ENCODE measurements around the gene IL13RA2. TPM values are rescaled to one million over a fixed set of nuclear protein-coding genes. Genes with fewer than 3 reads are reported as not detected.

IL13RA2 gene
- total and polyA plus RNA-seq, 2 of the 8 experiments (the other 6 are each of a cell fraction or from before 2014, with no cell fraction given) = not detected

DNA sequence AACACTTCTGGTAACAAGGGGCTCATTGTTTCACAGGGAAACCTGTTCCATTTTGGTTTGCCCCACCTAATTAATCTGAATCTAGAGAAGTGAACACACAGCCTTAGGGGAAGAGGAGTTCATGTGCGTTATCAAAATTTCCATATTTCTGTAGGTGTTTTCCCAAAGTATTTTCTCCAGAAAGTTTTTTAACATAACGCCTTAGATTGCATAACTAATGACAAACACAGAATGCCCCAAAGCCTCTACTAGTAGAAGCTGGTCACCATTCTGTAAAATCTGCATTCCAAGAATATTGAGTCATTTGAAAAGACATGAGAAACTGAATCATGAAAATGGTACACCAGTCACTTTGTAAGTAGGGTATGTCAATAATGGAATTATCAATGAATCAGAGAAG, 41.1 kb downstream of the IL13RA2 start:
- Histone ChIP-seq H2AK5ac (ENCODE audit: low read depth, low read length) (no peak overlapping the region), H3K4me3 (ENCODE audit: extremely low read depth in 1 of 4, insufficient read depth in 2 of 4, low read depth in 3 of 4, low read length in 4 of 4) (no peak overlapping the region), H3K4ac (replicated peaks; ENCODE audit: insufficient read length, low read depth, low read length) (no peak overlapping the region), H4K91ac (replicated peaks; ENCODE audit: insufficient read length, low read length) (no peak overlapping the region), H3K9me3 (ENCODE audit: insufficient read depth in 2 of 2, low read depth in 1 of 2, low read length in 1 of 2) (no peaks in the 10 kb centered on the region), H3K36me3 (ENCODE audit: control insufficient read depth in 2 of 4, insufficient read depth in 4 of 4, low read length in 3 of 4) (no peaks in the 10 kb centered on the region), H3K23ac (ENCODE audit: insufficient read length) (no peak overlapping the region), H3K4me1 (replicated peaks in 1 of 4; ENCODE audit: control insufficient read depth in 3 of 4, insufficient read depth in 4 of 4, low read length in 3 of 4) (no peaks in the 10 kb centered on the region), H3K23me2 (ENCODE audit: low read depth, low read length) (no peaks in the 10 kb centered on the region), H2BK15ac (ENCODE audit: low read length) (no peak overlapping the region), H2BK20ac (ENCODE audit: low read length) (no peak overlapping the region), H2BK5ac (ENCODE audit: low read depth, low read length) (no peak overlapping the region), H4K5ac (ENCODE audit: insufficient read length, low read depth, low read length) (no peak overlapping the region), H3K56ac (replicated peaks; ENCODE audit: insufficient read length, low read depth, low read length) (no peak overlapping the region), H4K20me1 (replicated peaks in 1 of 2; ENCODE audit: control insufficient read depth in 1 of 2, insufficient read depth in 2 of 2, low read length in 2 of 2) (no peaks in the 10 kb centered on the region), H3K79me1 (ENCODE audit: low read depth, low read length) (no peaks in the 10 kb centered on the region), H3K27me3 (replicated peaks in 1 of 4; ENCODE audit: control insufficient read depth in 3 of 4, extremely low read depth in 1 of 4, insufficient read depth in 3 of 4, low read length in 3 of 4) (no peaks in the 10 kb centered on the region), H3K14ac (ENCODE audit: insufficient read length) (no peak overlapping the region), H2BK120ac (replicated peaks; ENCODE audit: low read depth, low read length) (no peak overlapping the region), H2BK12ac (ENCODE audit: low read depth, low read length) (no peak overlapping the region), H3K79me2 (ENCODE audit: control insufficient read depth in 1 of 2, insufficient read depth in 2 of 2, low read length in 2 of 2) (no peaks in the 10 kb centered on the region), H3K9ac (replicated peaks in 1 of 4; ENCODE audit: extremely low read depth in 1 of 4, low read depth in 3 of 4, low read length in 3 of 4) (no peak overlapping the region), H4K8ac (ENCODE audit: extremely low read depth, insufficient read depth, low read length) (no peak overlapping the region), H3K27ac (ENCODE audit: low read depth, low read length) (no peak overlapping the region), H2AFZ (ENCODE audit: low read length) (no peak overlapping the region), H3K18ac (ENCODE audit: extremely low read depth, low read length) (no peak overlapping the region), H3K4me2 (ENCODE audit: insufficient read depth in 1 of 2, low read depth in 2 of 2, low read length in 2 of 2) (no peak overlapping the region)
- POLR2A ChIA-PET (ENCODE audit: partially characterized antibody) = no interaction called here
- CTCF ChIA-PET (ENCODE audit: partially characterized antibody) = no interaction called here
- WGBS, 2 experiments (ENCODE audit: extremely low coverage in 1 of 2, insufficient coverage in 1 of 2, insufficient read length in 1 of 2, insufficient replicate concordance in 2 of 2, low coverage in 1 of 2, low lambda C conversion rate in 2 of 2, missing lambda C conversion rate in 1 of 2) = 100% methylated on average over 2 of the region's 2 CpGs; no CpG with 5 or more reads in 1 of the 2 experiments
- no peak for FAIRE-seq
- no peak for DNase-seq (ENCODE audit: low read depth in 1 of 2, low spot score in 2 of 2)
- no peak for TF ChIP-seq POLR2AphosphoS5 (IDR thresholded peaks at IDR 0.05; ENCODE audit: low read depth, low read length)
- no peak for TF ChIP-seq TBP (IDR thresholded peaks at IDR 0.05; ENCODE audit: low read depth, low read length)
- TF ChIP-seq SUZ12 (IDR thresholded peaks at IDR 0.05; ENCODE audit: low read length) = no peak
- TF ChIP-seq CBX5 (IDR thresholded peaks at IDR 0.05; ENCODE audit: low read depth, low read length) = no peak
- TF ChIP-seq YY1 (IDR thresholded peaks at IDR 0.05; ENCODE audit: low read depth, low read length) = no peak
- TF ChIP-seq, protein P1, sequence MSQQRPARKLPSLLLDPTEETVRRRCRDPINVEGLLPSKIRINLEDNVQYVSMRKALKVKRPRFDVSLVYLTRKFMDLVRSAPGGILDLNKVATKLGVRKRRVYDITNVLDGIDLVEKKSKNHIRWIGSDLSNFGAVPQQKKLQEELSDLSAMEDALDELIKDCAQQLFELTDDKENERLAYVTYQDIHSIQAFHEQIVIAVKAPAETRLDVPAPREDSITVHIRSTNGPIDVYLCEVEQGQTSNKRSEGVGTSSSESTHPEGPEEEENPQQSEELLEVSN (IDR thresholded peaks at IDR 0.05) = no peak
- no peak for TF ChIP-seq BACH1 (IDR thresholded peaks at IDR 0.05; ENCODE audit: low read length)
- TF ChIP-seq, protein P2, sequence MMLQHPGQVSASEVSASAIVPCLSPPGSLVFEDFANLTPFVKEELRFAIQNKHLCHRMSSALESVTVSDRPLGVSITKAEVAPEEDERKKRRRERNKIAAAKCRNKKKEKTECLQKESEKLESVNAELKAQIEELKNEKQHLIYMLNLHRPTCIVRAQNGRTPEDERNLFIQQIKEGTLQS (IDR thresholded peaks at IDR 0.05; ENCODE audit: insufficient read depth, low read depth, low read length) = no peak
